Activated CD4-positive, CD25-positive, alpha-beta regulatory T cell (primary cell): Measurements from ENCODE around the gene TBC1D21.
"Not testable (repeated sequence)": the region's sequence is repeated elsewhere in the genome, so short reads cannot be mapped to it uniquely, and the experiment has no call there.

Experiments
- DNase-seq, 4 experiments: peaks; one replicate each; lab custom pipeline; 2025; lab: John Stamatoyannopoulos, UW

TBC1D21 gene

DNA sequence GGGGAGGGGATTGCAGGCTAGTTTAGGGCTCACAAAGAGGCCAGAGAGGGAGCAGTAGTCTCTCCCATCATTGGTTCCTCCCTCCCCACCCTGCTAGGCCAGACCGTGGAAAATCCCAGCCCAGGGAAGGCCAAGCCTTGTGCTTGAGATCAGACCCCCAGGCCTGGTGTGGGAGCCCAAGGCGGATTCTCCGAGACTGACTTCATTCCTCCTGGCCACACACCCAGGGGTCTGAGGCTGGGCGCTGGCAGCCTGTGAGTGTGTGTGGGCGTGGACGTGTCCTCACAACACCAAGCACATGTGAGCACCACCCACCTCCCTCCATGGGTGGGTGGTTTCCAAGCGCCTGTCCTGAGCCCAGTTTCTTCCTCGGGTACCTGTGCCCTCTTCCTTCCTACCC lies 57.0 kb downstream of the TBC1D21 start:
- DNase-seq: no peak

DNA sequence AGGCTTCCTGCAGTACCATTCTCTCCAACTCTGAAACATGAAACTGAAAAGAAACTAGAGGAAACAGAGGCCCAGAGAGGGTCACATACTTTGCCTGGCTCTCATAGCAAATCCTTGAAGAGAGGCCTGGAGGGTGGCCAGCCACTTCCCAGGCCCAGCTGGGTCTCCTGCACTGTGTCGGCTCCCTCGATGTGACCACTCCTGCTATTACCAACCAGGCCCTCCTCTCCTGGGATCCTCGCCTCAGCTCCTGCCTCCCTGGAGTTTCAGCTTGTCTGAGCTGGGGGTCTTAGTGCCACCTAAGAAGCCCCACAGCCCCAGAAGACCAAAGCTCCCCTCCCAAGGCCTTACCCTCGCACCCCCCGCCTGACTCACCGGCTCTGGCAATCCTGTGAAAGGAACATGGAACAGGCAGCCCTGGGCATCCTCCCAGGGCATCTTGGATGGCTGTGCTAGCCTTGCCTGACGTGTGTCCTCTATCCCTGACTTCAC lies 57.5 kb downstream of the TBC1D21 start:
- no peak for DNase-seq

DNA sequence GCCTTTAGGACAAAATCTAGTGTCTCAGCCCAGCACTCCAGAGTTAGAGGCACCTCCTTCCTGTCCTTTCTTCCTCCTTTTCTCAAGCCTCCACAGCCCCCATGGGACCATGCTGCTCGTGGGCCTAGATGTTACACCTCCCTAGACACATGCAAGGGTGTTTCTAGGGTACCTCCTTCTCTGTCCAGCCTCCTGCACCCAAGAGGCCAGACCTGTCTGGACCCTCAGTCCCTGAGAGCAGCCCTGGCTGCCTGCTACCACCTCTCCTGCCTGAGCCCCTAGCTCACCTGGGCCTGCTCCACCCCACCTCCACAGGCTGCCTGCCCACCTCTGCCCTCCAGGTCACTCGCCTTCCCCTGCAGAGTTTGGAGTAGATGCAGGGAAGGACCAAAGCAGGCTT lies 58.1 kb downstream of the TBC1D21 start:
- no peak for DNase-seq

DNA sequence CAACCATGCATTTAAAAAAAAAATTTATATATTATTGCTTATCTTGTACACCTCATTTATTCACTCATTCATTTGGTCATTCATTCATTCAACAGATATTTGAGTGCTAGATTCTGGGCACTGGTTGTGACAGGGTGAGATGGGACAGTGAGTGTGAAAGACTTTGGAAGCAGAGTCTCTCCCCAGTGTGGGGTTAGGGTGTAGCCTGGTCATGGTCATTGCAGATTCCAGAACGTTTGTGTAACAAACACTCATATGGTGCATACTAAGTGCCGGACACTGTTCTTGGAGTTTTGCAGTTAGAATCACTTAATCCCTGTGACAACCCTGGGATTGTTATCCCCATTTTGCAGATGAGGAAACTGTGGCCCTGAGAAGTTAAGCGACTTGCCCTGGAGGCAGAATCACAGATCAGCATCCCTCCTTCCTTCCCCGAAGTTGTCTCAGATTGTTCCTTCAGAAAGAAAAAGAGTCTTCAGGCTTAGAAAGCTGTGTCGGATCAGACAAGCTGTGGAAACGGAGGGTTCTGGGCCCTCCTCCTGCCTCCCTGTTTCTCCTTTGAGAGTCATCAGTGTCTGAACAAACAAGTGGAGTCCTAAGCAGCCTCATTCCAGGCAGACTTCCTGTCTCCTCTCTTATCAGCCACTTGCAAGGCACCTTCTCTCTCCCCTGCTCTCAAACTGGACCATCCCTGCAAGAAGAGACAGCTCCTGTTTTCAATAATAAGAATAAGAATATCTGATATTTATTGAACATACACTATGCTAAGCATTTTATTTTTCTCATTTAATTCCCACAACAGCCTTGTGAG lies 59.2 kb downstream of the TBC1D21 start:
- no peak for DNase-seq

DNA sequence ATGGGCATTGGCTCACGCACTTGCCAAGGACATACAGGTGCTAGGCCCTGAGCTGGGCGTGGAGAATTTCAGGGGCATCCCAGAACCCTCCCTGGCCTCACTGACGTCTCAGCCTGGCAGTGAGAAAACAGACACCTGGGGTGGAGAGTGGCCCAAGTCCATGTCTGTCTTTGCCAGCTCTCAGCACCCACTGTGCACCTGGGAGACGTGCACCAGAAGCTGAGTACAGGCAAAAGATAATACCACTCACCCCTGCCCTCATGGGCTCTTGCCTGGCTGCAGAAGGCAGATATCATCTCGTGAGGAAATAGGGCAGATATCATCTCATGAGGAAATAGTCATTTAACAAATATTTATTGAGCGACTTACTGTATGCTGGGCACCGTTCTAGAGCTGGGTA lies 60.9 kb downstream of the TBC1D21 start:
- DNase-seq: no peak

DNA sequence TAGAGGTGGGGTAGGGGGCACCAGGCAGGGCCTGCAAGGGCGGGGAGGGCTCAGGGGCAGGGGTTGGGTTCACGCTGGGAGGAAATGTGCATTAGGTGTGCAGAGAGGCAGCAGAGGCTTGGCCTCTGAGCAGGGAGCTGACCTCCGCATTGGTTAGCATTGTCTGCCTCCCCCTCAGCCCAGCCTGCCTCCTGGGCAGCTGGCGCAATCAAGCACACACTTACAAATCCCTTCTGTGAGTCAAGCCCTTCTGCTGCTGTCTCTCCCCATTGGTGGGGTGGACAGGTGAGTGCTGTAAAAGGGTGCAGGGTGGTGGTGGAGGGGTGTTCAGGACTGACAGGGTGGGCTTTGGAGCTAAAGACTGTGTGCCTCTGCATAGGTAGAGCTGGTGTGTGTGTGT lies 62.2 kb downstream of the TBC1D21 start:
- DNase-seq: no peak

DNA sequence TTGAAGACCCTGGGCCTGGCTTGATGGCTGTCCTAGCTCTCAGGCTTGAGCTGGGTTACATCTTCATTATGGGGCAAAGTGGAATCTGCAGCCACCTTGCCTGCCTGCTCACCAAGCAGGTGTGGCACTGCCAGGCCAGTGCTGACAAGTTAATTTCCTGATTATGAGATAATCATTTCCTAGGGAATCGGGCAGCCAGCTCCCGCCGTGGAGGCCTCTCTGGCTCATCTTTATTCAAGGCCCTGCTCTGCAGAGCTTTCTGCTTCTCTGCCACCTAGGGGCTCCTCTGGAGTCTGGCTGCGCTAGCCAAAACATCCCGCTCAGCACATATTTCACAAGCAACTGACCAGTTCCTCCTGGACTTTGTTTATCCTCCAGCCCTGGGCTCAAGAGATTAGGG lies 62.8 kb downstream of the TBC1D21 start:
- no peak for DNase-seq

DNA sequence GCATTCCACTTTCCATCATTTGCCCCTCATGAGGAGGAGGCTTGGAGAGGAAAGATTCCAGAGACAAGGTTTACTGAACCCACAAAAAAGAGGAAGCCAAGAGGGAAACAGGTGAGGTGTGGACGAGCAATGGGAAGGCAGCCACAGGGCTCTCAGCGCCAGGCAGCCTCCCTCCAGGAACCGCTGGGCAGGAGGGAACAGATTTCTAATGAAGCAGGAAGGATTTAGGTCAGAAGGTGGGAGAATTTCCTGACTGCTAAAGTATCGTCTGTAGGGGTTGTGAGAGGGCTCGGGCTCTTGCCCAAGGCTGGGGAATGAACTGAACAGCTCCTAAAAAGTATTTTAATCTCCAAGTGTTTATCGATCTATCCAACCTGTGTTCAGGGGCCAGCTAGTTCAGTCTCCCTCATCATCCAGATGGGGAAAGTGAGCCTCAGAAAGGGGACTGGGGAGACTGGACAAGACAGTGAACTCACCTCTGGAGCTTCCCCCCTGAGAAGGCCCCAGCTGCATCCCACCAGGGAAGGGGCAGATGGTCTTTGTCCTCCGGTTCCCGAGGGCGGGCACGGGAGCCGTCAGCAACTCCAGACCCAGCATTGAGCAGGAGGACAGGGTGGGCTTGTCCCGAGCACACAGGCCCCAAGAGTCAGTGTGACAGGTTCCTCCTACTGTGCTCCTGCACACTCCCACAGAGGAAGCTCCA lies 63.4 kb downstream of the TBC1D21 start:
- DNase-seq: no peak

DNA sequence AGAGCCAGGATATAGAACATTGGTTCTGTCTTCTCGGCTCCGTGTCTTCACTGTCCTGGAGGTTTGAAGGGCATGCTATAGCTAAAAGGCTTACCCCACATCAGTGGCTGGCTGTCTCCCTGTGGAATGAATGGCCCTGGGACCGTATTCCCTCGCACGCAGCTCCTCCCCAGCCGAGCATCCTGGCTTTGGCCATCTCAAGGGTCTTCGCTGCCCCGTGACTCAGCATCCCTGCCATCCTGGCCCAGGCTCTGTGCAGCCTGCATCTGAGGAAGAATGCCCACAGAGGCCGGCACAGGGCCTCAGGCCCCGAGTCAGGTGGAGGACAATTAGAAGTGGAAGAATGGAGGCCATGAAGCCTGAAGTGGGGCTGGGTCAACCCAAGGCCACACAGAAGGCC lies 63.9 kb downstream of the TBC1D21 start:
- no peak for DNase-seq

DNA sequence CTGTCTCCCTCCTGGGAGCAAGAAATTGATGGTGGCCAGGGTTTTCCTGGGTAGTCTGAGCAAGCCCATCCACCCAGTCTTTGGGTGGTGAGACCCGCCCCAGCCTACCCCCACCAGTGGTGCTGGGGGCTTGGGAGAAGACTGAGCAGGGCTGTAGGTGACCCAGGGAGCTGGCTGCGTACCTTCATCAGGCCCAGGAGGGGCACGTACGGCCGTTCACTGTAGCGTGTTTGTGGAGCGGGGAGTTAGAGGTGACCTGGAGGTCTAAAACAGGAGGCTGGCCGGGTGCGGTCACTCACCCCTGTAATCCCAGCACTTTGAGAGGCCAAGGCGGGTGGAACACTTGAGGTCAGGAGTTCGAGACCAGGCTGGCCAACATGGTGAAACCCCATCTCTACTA lies 64.4 kb downstream of the TBC1D21 start:
- DNase-seq: no peak

DNA sequence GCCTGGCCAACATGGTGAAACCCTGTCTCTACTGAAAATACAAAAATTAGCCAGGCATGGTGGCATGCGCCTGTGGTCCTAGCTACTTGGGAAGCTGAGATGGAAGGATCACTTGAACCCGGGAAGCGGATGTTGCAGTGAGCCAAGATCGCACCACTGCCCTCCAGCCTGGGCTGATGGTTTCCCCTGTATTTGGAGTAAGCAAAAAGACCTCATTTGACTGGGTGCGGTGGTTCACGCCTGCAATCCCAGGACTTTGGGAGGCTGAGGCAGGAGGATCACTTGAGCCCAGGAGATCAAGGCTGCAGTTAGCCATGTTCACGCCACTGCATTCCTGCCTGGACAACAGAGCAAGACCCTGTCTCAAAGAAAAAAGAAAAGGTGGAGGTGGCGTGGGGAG lies 65.2 kb downstream of the TBC1D21 start:
- not testable (repeated sequence) for DNase-seq
